Hematopoietic multipotent progenitor cell treated with erythropoietin and hydrocortisone succinate and interleukin-3 and kit ligand, for 17 days (in vitro differentiated cells): ENCODE results near the gene CEBPG.

Experiments
- DNase-seq: peaks from one replicate; pipeline ENCODE4 v3.0.0-alpha.2; 2015; ENCODE audit warnings: low spot score

The CEBPG gene

DNA sequence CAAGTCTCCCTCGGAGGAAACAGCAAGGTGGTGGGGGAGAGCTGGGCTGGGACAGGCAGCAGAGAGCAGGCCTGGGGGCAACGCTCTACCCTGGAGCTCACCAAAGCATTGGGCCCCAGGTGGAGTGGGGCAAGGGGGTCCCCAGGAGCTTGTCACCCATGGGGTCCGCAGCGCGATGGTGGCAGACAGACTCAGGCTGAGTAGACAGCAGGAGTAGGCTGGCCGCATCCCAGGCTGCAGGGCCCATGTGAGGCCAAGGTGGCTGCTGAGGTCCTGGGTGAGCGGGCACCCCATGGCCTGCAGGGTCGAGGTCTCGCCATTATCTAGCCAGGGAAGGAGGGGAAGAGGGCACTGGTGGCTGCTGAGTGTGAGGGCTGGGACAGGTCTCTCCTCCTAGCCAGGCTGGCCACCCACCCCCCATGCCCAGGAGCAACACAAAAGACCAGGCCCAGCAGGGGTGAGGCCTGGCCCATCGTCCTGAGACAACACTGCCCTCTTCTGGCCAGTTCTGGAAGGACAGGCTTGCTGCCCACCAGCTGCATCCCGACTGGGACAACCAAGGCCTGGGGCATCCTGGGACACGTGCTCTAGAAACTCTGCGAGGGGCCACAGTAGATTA lies 33.1 kb downstream of the CEBPG start:
- DNase-seq = peak; percentile 74

GRCh38 chr19:33407140-33407551 lies 33.6 kb downstream of the CEBPG start:
- DNase-seq = no peak

DNA sequence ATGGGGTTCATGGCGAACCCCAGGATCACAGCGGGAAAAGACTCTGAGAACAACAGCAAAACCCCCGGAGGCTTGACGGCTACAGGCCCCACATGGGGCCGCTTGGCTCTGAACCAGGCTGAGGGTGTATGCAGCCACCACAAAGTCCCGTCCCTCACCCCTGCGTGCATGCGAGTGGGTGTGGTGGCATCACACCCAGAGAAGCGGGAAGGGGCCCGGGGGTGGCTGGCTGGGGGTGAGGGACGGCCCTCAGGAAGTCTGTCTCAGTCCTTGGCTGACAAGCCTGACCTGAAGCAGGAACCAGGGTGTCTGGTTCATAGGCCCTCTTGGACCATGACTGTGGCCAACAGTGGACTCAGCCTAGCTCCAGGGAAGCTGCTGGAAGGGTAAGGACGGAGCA lies 34.2 kb downstream of the CEBPG start:
- DNase-seq = no peak

- no peak for DNase-seq
These were observed 34.6 kb downstream of the CEBPG start for GRCh38 chr19:33408116-33408515.

DNA sequence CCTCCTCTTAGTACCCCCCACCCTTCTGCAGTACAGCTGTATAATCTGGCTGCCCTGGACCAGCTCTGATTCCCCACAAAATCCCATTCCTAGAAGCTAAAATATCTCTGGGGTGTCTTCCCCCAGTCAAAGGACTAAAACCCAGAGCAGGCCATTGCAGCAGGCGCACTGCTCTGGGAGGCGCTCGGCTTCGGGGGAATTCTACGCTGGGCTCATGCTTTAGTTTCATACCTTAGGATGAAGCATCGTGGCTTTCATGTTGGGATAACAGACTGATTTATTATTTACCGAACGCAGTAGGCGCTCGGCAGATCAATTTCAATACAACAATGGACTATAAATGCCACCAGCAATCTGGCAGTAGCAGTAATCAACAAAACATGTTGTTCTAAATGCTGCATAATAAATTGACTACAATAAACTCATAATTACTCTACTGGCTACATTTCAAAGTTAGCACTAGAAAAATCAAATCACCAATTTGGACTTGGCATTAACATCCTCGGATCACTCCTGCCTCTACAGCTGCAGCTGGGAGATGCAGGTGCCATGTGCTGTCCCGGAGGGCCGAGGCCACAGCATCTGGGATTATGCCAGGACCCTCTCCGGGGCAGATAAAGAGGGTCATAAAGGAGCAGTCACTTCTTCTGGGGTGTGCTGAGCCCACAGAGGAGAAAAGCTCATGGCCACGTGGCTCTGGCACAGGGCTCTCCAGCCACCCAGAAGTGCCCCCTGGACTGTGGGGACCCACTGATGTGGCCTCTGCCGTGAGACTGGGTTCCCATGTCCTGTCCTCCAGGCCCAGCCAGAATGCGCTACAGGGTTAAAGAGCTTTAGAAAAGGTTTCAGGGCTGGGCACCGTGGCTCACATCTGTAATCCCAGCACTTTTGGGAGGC lies 35.3 kb downstream of the CEBPG start:
- no peak for DNase-seq

- DNase-seq = no peak
These were observed 36.6 kb downstream of the CEBPG start for GRCh38 chr19:33409906-33410685.

DNA sequence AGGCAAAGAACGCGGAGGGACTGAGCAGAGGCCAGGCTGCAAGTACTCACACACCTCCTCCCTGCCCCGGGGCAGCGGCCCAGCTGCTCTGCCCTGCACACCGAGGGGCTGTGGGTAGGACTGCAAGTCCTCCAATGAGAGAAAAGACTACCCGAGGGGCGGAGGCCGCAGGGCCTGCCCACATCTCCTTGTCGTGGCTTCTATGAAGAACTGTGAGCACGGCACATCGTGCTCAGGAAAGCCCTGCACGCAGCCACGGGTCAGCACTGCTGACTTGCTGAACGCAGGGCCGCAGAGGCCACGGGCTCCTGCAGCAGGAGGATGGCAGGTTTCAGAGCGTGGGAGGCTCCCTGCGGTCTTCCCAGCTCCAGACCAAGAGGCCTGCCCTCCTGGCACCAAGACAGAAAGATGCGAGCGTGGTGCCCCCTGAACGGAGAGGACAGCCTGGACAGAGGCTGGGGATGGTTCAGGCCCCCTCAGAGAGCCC lies 37.4 kb downstream of the CEBPG start:
- no peak for DNase-seq

GRCh38 chr19:33411621-33412180 lies 38.2 kb downstream of the CEBPG start:
- DNase-seq = no peak

DNA sequence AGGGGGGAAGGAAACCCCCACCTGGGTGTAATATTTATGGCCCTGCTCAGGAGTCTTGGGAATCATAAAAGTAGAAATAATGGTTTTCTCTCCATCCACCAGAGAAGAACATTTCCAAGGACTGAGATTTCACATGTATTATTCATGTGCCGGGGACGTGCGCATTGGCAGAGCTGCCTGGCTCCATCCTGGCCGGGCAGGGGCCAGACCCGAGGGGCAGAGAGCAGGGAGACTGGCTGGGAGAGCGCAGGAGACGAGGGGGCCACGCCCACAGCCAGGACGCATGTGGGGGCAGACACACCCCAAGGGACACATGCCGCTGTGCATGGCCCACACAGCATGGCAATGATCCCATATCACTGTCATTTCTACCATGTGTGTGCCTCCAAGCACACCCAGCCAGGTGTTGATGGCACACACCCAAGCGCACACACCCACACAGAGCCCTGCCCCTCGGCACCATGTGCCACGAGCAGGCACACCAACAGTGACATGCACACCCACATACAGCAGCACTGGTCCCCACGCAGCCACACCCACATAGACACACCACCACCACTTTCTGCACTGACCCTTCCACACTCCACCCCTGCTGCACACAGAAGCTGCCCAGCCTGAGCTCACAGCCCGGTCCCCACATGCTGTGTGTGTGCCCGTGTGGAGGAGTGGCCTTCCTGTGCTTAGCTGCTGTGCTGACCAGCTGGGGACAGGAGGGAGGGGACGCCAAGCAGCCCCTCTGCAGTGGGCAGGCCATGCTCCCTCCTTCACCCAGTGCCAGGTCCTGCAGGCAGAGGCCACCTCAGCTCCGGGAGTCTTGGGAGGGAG lies 39.3 kb downstream of the CEBPG start:
- no peak for DNase-seq

DNA sequence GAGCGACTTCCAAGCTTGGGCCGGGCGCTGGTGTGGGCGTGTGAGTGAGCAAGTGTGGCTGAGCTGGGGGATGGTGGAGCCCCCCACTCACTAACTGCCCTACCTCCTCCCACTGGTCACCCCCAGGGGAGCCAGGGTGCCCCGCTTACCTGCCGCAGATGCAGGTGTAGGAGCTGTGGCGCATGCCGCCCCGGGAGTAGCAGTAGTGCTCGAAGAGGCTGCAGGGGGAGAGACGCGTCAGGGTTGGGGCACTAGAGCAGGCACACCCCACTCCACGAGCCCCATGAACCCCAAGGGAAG lies 39.9 kb downstream of the CEBPG start:
- no peak for DNase-seq

DNA sequence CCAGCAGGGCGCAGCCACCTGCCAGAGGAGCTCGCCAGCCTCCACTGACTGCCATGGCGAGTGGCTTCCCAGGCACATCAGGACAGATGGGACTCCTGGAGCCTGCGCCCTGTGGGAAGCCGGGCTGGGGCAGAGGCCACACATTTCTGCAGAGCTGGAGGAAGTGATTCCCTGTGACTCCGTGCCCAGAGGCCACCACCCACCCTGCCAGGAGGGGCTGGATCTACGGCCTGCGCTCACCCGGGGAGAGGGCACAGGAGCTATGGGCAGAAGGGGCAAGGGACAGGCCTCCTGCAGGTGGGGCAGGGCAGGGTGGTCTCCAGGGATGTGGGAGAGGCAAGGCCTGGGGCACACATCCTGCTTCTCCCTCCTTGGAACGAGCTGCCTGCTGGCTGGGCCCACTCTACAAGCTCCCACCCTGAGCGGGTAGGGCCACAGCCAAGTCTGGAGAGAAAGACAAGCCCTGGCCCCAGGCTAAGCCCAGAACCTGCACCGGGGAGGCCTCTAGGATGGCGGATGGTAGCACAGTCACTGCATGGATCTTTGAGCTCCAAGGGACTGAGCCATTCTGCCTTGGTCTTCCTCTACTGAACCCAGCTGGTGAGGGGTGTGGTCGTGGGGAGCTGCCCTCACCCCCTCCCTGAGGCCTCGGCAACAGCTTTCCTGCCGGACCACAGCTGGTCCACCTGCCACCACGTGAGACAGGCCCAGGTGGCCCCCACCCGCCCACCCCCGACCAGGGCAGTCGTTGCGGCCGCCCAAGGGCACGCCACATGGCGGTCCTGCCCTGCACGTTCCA lies 40.6 kb downstream of the CEBPG start:
- no peak for DNase-seq

DNA sequence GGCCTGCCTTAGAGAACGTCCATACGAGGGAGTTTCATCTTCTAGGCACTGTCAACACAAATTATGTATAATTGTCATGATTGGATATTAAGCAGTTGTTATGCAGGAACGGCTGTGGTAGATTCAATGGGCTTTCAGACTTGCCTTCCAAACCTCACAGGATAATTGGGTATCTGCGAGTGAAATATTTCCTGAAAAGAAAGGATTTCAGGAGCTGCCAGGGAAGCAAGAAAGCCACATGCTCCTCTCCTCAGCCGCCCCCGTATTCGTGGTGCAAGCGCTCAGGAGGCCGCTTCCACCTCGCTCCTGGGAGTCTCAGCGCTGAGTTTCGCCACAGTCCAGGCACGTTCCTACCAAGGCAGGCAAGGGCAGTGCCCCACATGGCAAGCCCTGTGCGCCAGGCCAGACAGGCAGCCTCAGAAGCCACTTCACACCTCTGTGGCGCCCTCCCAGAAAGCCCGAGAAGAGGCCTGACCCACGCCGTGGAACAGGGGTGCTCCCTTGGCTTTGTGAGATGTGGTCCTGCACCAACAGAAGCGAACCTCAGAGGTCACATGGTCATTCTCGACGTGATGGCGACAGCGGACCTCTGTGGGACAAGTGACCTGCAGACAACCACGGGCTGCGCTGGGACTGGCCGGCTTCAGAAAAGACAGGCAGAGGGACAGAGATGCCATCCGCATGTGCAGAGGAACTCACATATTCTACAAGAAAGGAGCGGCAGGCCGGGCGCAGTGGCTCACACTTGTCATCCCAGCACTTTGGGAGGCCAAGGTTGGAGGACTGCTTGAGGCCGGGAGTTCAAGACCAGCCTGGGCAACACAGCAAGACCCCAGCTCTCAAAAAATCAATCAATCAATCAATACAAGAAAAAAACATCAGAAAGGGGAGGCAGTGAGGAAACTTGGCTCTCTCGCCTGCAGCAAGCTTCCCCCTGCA lies 41.4 kb downstream of the CEBPG start:
- no peak for DNase-seq

DNA sequence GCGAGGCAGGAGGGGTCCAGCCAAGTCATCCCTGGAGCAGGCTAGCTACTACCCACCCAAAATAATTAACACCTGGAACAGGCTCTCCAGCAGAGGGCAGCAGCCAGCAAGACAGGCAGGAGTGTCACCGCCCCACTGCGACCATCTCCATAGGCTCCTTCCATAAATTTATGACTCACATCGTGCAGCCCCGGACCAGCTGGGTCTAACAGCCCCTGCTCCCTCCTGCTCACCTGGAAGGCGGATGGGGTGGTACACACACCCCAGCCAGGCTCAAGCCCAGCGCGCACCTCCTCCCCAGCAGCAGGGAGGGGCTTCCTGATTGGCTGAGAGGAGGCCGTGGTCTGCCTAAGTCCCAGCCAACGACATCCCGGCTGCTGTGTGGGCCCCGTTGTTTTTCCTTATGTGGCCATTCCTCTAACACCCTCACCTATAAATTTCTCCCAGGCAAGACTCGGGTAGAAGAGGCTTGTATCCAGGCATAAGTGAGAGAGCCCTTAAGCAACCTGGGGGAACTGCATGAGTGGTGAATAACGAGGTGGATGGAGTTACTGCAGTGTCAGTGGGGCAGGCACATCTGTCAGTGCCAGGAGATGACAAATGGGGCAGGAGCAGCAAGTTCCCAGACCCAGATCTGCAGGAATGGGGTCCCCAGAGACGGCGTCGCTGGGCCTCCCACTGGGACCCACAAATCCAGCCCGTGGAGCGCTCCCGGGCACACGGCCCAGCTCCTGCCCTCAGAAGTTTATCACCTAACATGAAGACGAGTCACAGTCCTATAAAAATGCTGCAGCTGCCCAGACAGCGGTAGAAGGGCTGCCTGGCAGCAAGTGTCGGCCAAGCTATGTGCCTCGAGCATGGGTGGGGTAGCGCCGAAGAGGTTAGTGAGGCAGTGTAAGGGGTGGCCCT lies 43.1 kb downstream of the CEBPG start:
- peak; percentile 37 for DNase-seq

- DNase-seq = no peak
These were observed 44.2 kb downstream of the CEBPG start for GRCh38 chr19:33417751-33418150.

DNA sequence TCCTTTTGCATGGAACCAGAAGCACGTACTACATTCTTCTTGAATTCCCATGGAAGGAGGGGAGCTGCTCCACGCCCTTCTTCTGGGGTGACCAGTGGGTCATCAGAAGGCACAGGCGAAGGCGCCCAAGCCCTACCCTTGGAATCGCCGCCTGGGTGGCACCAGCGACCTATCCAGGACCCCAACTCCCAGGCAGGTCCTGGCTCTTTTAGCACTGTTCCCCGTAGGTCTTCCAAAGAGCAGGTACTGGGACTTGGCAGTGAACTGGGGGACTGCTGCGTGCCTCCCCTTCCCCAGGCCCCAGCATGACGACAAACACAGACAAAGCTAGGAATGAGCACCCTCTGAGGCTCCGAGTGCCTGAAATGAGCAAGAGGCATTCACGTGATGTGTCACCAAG lies 45.0 kb downstream of the CEBPG start:
- DNase-seq = no peak

DNA sequence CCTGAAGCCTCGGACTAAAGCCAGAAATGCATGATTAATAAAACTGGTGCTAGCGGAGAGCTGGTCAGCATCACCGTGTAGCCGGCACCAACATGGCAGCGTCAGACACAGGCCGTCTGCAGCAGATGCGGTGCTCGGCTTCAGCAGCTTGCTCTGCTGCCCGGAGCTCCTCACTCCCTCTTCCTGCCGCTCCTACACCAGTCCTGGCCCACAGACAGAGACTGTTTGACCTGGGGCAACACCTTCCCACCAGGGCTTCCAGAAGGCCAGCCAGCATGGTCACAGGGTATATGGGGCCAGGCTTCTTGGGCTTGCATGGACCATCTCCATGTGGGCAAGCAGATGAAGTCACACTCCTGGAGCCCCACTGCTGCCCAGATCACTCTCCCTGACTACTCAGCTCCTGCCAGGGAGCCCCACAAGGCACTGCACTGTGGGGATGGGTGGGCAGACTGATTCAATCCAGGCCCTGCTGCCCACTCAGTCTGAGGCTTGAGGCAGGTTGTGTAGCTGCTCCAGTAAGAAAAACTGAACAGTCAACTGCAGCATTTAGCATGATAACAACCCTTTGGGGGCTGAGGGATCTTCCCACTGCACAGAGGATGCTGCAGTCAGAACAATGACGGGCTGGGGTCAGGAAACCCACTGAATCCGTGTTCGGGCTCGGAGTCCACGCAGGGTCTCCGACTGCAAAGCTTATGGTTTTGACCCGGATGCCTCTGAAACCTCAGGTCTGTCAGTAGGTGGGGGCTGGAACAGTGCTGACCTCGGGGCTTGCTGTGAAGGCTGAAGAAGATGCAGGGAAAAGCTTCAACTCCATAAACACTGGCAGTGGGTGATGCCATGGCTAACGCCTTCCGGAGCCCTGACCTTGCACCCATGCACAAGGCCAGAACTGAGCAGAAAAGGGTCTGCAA lies 45.6 kb downstream of the CEBPG start:
- DNase-seq = no peak

DNA sequence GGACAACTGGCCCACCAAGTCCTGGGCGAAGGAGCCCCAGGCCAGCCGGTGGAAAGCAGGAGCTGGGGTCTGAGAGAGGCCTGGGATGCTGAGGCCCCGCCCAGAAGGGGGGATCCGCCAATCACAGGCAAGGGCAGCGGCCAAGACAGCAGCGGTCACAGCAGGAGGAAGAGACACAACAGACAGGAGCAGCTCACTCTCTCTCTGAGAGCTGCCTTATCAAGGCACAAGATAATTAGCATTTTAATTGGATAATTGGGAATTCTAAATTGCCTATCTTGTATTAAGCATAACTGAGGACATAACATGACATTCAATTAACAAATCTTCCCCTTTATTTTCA lies 46.2 kb downstream of the CEBPG start:
- DNase-seq = no peak

GRCh38 chr19:33420821-33421220 lies 47.3 kb downstream of the CEBPG start:
- no peak for DNase-seq
